DOHH2 (cell line): ENCODE results near the gene TFB1M.
"Not testable (repeated sequence)": the region's sequence is repeated elsewhere in the genome, so short reads cannot be mapped to it uniquely, and the experiment has no call there.

Experiments used
- H3F3A ChIP-seq: fragments of 200-600 bp; sonication (generic), shearing (Covaris generic); 2 replicates; pipeline ENCODE4 v1.6.0; 2016; ENCODE audit warnings: antibody characterized with exemption, mild to moderate bottlenecking; ENCODE audit not compliant: control insufficient read depth, insufficient read depth
- H3K27ac ChIP-seq: fragments of 200-600 bp; sonication (generic); 2 replicates; pipeline ENCODE4 v1.5.1; 2014; ENCODE audit warnings: low read depth, mild to moderate bottlenecking, low read length, moderate library complexity
- H3K27me3 ChIP-seq: fragments of 200-600 bp; sonication (generic); 2 replicates; pipeline ENCODE4 v1.6.1; 2014; ENCODE audit warnings: mild to moderate bottlenecking, low read length, mixed read lengths; ENCODE audit not compliant: control insufficient read depth
- H3K36me3 ChIP-seq: fragments of 200-600 bp; sonication (generic); 2 replicates; pipeline ENCODE4 v1.6.1; 2014; ENCODE audit warnings: mild to moderate bottlenecking, low read length, moderate library complexity, mixed read lengths; ENCODE audit not compliant: control insufficient read depth
- H3K4me1 ChIP-seq: fragments of 200-600 bp; sonication (generic); 2 replicates; pipeline ENCODE4 v1.6.1; 2014; ENCODE audit warnings: mild to moderate bottlenecking, low read length, mixed read lengths; ENCODE audit not compliant: control insufficient read depth
- H3K4me2 ChIP-seq: fragments of 200-600 bp; sonication (generic); 2 replicates; pipeline ENCODE4 v1.6.0; 2014; ENCODE audit warnings: mild to moderate bottlenecking, low read length, moderate library complexity
- H3K4me3 ChIP-seq: fragments of 200-600 bp; sonication (generic); 2 replicates; pipeline ENCODE4 v1.5.1; 2014; ENCODE audit warnings: mild to moderate bottlenecking, low read length, mixed read lengths
- H3K79me2 ChIP-seq: fragments of 200-600 bp; sonication (generic); 2 replicates; pipeline ENCODE4 v1.6.1; 2014; ENCODE audit warnings: mild to moderate bottlenecking, low read length, mixed read lengths; ENCODE audit not compliant: control insufficient read depth
- H3K9me2 ChIP-seq: fragments of 200-600 bp; sonication (generic); replicated peaks from 2 replicates; pipeline ENCODE4 v1.6.1; 2014; ENCODE audit warnings: mild to moderate bottlenecking, low read length, mixed read lengths; ENCODE audit not compliant: control insufficient read depth
- H3K9me3 ChIP-seq: fragments of 200-600 bp; sonication (generic); 2 replicates; pipeline ENCODE4 v1.6.1; 2014; ENCODE audit warnings: antibody characterized with exemption, low read length, mixed read lengths; ENCODE audit not compliant: control insufficient read depth, insufficient read depth
- H4K20me1 ChIP-seq: fragments of 200-600 bp; sonication (generic); 2 replicates; pipeline ENCODE4 v1.6.0; 2014; ENCODE audit warnings: low read depth, mild to moderate bottlenecking, antibody characterized with exemption, low read length, moderate library complexity; ENCODE audit not compliant: control insufficient read depth, insufficient read depth
- CTCF ChIP-seq: fragments of 200-600 bp; sonication (generic); IDR thresholded peaks from one replicate; pipeline ENCODE4 v1.5.1; 2014; ENCODE audit warnings: antibody characterized with exemption, mild to moderate bottlenecking, low read depth, low read length; ENCODE audit not compliant: poor library complexity, severe bottlenecking
- EZH2phosphoT487 ChIP-seq: fragments of 200-600 bp; sonication (generic); IDR thresholded peaks from 2 replicates; pipeline ENCODE4 v1.6.1; 2017; ENCODE audit warnings: borderline replicate concordance, mild to moderate bottlenecking, antibody characterized with exemption, low read length, moderate library complexity, mixed read lengths

TFB1M gene

GRCh38 chr6:155314092-155314772, at the start of gene TFB1M:
TFB1M (minus strand) TSS chr6:155314484; CDS start chr6:155314428, 56 bp downstream.
- peaks cover 43% of the 10 kb centered on the region for H3K36me3 ChIP-seq
- peak within 1 kb of the TSS; percentile 90 for H3K4me3 ChIP-seq
- H3K4me1 ChIP-seq: peaks cover 33% of the 10 kb centered on the region
- TF ChIP-seq CTCF (no peak), EZH2phosphoT487 (no peak)
- H3K9me2 ChIP-seq: no peaks in the 10 kb centered on the region
- H3K27ac ChIP-seq: peak within 1 kb of the TSS; percentile 91
- H3K4me2 ChIP-seq: peak within 1 kb of the TSS; percentile 96
- H3K9me3 ChIP-seq: peaks cover 6% of the 10 kb centered on the region
- peaks cover 37% of the 10 kb centered on the region for H3K79me2 ChIP-seq
- peaks cover 13% of the 10 kb centered on the region for H3F3A ChIP-seq
- H3K27me3 ChIP-seq: no peaks in the 10 kb centered on the region
- no peaks in the 10 kb centered on the region for H4K20me1 ChIP-seq

GRCh38 chr6:155364021-155364420, 49.7 kb upstream of the TFB1M start:
- not testable (repeated sequence) for H3K36me3 ChIP-seq, H3K9me3 ChIP-seq, H3K9me2 ChIP-seq, H3K27ac ChIP-seq, H4K20me1 ChIP-seq, H3K4me2 ChIP-seq, H3K79me2 ChIP-seq, H3K4me3 ChIP-seq, H3K4me1 ChIP-seq, H3K27me3 ChIP-seq, H3F3A ChIP-seq

- H3K4me3 ChIP-seq, H3K36me3 ChIP-seq, H3K79me2 ChIP-seq: not testable (repeated sequence)
Observed at GRCh38 chr6:155362968-155363632, 48.8 kb upstream of the TFB1M start.

GRCh38 chr6:155354167-155354566, 39.9 kb upstream of the TFB1M start:
- peaks cover 11% of the 10 kb centered on the region for H3F3A ChIP-seq
- H3K4me2 ChIP-seq: no peak overlapping the region
- TF ChIP-seq EZH2phosphoT487: no peak
- no peak for TF ChIP-seq CTCF
- peaks cover 48% of the 10 kb centered on the region for H3K9me3 ChIP-seq
- no peak overlapping the region for H3K4me3 ChIP-seq
- H3K27ac ChIP-seq: no peak overlapping the region
- no peaks in the 10 kb centered on the region for H4K20me1 ChIP-seq
- H3K36me3 ChIP-seq: peaks cover 45% of the 10 kb centered on the region
- no peaks in the 10 kb centered on the region for H3K27me3 ChIP-seq
- no peaks in the 10 kb centered on the region for H3K9me2 ChIP-seq
- no peaks in the 10 kb centered on the region for H3K79me2 ChIP-seq
- peaks cover 45% of the 10 kb centered on the region for H3K4me1 ChIP-seq

More at GRCh38 chr6:155362968-155363632, 48.8 kb upstream of the TFB1M start:
- peaks cover 10% of the 10 kb centered on the region; the same call in 1 of the 2 replicates for H3K9me3 ChIP-seq
- not testable (repeated sequence) for H3K27ac ChIP-seq, H3K27me3 ChIP-seq, H3F3A ChIP-seq, H3K4me1 ChIP-seq, H3K9me2 ChIP-seq, H4K20me1 ChIP-seq, H3K4me2 ChIP-seq
